Activated CD4-positive, alpha-beta T cell treated with anti-CD3 and anti-CD28 coated beads, Interleukin-2, Interleukin-4, amounts not matched to agents 100 ng/mL and 50 ng/mL, durations not matched to agents 16 hours and 8 hours (primary cell): Measurements from ENCODE around the gene VRK2.

Experiments used
- DNase-seq: peaks from one replicate; pipeline ENCODE4 v3.0.0-alpha.2; 2020; ENCODE audit warnings: low spot score

VRK2 gene

GRCh38 chr2:58046585-58047372, at the start of gene VRK2:
Gene VRK2 (plus strand): TSS chr2:58046806. CDS start chr2:58048832, 2,026 bp downstream.
- DNase-seq: peak; percentile 90

DNA sequence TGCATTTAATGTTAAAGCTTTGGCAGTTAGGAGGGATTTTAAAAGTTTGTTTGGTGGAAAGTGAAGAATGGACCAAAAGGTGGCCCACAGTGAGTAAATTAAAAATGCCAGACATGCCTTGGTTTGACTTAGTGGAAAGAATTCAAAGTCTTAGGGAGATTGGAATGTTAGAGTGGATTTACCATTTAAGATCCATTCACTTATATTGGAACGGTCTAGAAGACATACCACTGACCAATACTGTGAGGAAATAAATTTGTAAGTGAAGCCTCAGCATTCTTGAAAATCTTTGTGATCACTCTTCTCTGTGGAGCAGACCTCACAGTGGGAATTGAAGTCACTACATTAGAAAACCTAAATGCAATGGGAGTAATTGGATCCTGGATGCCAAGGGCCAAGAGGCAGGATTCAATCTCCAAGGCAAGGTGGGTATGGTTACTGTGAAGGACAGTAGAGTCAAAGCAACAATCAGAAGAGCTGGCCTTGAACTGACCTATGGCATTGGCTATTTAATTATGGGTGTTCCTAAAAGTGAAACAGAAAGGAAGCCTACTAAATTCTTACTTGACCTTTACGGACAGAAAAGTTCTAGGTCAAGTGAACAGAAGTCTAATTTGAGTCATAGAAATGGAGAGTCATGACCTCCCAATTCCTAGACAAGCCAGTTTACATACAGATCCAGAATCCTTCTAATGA, 40.2 kb upstream of the VRK2 start:
- DNase-seq: no peak

DNA sequence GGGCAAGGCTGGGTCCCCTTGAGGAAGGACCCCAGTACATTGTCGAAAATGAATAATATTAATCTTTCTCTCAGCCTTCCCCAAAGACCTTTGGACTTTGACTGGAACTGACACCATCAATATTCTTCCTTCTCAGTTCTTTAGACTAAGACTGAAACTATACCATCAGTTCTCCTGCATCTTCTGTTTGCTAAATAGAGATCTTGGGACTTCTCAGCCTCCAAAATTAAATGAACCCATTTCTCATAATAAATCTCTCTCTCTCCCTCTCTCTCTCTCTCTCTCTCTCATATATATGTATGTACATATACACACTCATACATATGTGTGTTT, 39.7 kb upstream of the VRK2 start:
- no peak for DNase-seq

- no peak for DNase-seq
These were observed 36.0 kb upstream of the VRK2 start for GRCh38 chr2:58010599-58010998.

- DNase-seq: no peak
These were observed 27.4 kb upstream of the VRK2 start for GRCh38 chr2:58019229-58019628.

DNA sequence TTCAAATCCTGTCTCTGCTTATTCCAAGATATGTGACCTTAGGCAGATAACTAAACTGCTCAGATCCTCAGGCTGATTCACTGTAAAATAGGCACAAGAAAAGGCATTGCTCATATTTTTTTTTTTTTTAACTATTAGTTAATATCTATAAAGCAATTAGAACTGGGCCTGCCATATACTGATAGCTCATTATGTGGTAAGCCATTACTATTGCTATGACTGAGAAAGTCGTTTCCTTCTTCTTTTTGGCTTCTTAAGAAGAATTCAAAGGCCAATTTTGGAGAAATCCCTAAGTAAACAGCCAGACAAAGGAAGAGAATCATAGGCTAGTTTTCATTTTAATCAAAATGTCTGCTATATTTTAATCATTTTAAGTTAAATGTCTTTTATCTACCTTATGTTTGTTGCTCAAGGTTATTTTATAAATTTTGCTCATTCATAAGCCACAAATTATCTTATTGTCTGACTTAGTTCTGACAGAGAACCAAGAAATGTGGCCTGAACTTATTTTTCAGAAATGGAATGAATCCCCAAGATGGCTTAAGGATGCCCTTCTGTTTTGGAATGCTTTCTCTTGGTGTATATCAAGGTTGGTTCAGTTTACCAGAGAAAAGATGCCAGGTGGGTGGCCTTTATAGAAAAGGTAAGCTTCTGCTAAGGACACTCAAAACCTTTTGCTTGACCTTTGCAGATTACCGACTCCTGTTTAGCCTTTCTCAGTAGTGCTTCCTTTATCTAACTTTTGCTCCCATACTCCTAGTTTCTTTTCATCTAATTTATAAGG, 21.3 kb upstream of the VRK2 start:
- DNase-seq: no peak

DNA sequence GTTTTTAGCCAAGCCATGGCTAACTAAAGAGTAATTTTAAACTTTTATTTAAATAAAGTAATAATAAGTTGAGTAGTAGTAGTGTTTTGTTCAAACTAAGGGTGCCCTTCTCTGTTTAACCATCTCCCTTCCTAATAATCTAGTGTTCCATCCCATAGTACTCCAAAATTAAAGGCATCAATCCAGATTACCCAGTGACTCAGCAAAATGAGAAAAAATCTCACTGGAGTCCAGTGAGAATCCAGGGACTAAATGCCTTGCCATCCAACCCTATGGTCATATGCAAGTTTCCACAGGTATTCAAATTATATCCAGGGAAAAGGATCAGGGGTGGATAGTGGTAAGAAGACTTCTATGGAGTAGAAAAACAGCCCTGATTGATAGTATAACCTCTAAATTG, 19.6 kb upstream of the VRK2 start:
- no peak for DNase-seq

DNA sequence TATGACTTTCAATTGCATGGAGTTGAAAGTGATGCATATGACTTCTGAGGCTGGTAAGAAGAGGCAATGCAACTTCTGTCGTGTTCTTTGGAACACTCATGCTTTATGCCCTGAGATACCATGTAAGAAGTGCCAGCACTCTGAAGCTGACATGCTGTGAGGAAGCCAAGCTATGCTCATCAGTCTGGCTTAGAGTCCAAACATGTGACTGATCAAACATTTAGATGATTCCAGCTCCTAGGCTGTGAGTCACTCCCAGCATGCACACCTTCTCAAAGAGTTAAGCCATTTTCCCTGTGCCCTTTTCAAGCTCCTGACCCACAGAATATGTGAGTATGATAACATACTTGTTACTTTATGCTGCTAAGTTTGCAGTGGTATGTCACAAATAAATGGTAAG, 15.8 kb upstream of the VRK2 start:
- DNase-seq: no peak

GRCh38 chr2:58032016-58032763, 14.4 kb upstream of the VRK2 start:
- no peak for DNase-seq

- no peak for DNase-seq
These were observed 13.9 kb upstream of the VRK2 start for GRCh38 chr2:58032764-58033080.

DNA sequence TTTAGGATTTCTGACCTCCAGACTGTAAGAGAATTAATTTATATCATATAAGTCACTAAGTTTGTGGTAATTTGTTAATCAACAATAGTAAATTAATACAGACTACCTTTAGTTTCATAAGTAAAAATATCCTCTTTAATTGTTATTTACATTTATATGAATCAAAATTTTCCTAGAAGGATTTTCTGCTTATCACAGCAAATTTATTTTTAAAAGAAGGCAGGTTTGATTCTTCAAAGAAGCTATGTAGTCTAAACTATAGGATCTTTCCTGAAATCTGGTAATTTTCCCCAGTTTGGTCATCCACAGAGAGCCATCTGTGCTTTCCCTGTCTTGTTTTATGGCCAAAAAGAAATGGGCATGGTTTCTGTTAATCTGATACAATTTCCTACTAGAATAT, 13.1 kb upstream of the VRK2 start:
- DNase-seq: no peak

- DNase-seq: no peak
These were observed 11.3 kb upstream of the VRK2 start for GRCh38 chr2:58035352-58035751.

DNA sequence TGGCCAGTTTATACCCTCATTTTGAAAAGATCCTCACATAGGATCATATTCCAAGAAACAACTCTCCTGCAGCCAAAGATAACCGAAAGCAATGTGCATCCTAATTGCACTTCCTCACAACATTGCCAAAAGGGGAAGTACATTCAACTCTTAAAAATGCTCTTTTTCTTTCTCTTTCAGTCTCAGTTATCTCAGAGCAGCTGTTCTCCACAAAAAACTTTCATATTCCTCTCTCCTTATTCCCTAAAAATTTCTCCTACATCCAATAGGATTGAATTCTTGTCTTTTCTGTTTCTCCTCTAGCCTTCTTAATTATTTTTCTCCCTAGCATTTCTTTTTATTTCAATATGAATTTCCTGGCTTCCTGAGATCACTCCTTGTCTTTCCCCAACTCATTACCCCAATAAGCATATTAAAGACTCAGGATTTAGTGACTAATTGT, 7.4 kb upstream of the VRK2 start:
- no peak for DNase-seq

DNA sequence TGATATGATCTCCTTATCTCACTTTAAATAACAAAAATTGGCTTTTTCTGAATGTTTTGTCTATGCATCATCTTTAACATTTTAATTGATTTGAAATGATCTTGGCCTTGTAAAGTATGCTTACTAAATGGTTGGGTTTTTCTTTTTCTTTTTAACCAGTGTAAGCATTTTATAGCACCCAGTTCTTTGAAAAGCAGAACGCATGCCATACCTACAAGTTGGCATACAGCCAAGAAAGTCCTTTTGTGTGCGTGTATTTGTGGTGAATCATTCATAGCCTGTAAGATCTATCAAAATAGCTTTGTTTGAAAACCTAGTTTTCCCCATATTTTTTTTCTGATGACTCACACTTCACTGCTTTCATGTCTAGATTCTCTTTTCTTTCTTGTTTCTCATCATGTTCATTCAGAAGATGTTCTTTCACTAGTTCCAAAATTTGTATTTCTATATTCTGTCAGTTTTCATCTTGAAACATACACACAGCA, 4.1 kb upstream of the VRK2 start:
- DNase-seq: peak; percentile 48

GRCh38 chr2:58044145-58044544, 2.5 kb upstream of the VRK2 start:
- DNase-seq: no peak

- DNase-seq: no peak
These were observed 849 bp upstream of the VRK2 start for GRCh38 chr2:58045580-58046334.

- no peak for DNase-seq
These were observed 346 bp upstream of the VRK2 start for GRCh38 chr2:58046335-58046584.

GRCh38 chr2:58047373-58047935, 848 bp downstream of the VRK2 start:
- DNase-seq: no peak

GRCh38 chr2:58047961-58048360, 1.4 kb downstream of the VRK2 start:
- DNase-seq: no peak

- no peak for DNase-seq
These were observed 4.8 kb downstream of the VRK2 start for GRCh38 chr2:58051445-58051844.

- DNase-seq: no peak
These were observed 6.4 kb downstream of the VRK2 start for GRCh38 chr2:58052978-58053377.
